SU-DHL-6 (cell line): Measurements from ENCODE around the gene ERG.

Source experiments
- CTCF ChIP-seq: fragments of 200-600 bp; sonication (generic); IDR thresholded peaks from one replicate; pipeline ENCODE4 v1.5.1; 2017; ENCODE audit warnings: antibody characterized with exemption, mild to moderate bottlenecking, low read length, moderate library complexity; ENCODE audit not compliant: insufficient read depth, poor library complexity, severe bottlenecking
- EZH2phosphoT487 ChIP-seq: fragments of 200-600 bp; sonication (generic), shearing (Covaris generic); conservative IDR thresholded peaks from 2 replicates; pipeline ENCODE4 v1.6.1; 2018; ENCODE audit warnings: mild to moderate bottlenecking, antibody characterized with exemption, low read length, moderate library complexity, mixed read lengths

GRCh38 chr21:38454702-38455101, 43.6 kb downstream of the ERG start:
- TF ChIP-seq CTCF (no peak), EZH2phosphoT487 (no peak)
